Thyroid gland (tissue), 4 donors: Measurements from ENCODE around the gene CCDC88A. TPM values are rescaled to one million over a fixed set of nuclear protein-coding genes. Genes with fewer than 3 reads are reported as not detected.

Experiments used
- DNase-seq, 2 donors: peaks; one replicate each; pipeline ENCODE4 v3.0.0-alpha.2; 2019
- H3K27ac ChIP-seq, 3 donors: fragments of 200-600 bp; sonication (generic); 1 replicate in 2 of 3; 2 replicates in 1 of 3; pipeline ENCODE4 v1.5.1; 2016 to 2019; ENCODE audit warnings: mild to moderate bottlenecking in 1 of 3, moderate library complexity in 1 of 3
- H3K27me3 ChIP-seq: fragments of 200-600 bp; sonication (generic); one replicate; pipeline ENCODE4 v1.5.1; 2019
- H3K36me3 ChIP-seq, 2 donors: fragments of 200-600 bp; sonication (generic); one replicate each; pipeline ENCODE4 v1.5.1; 2016 to 2019
- H3K4me1 ChIP-seq, 2 donors: fragments of 200-600 bp; sonication (generic); one replicate each; pipeline ENCODE4 v1.5.1; 2017 to 2019
- H3K4me3 ChIP-seq, 3 donors: fragments of 200-600 bp; sonication (generic); replicated peaks in 1 of 3; 1 replicate in 2 of 3; 2 replicates in 1 of 3; pipeline ENCODE4 v1.5.1; 2016; ENCODE audit warnings: mild to moderate bottlenecking in 1 of 3
- H3K9me3 ChIP-seq: fragments of 200-600 bp; sonication (generic); one replicate; pipeline ENCODE4 v1.5.1; 2017
- CTCF ChIP-seq, 6 experiments: fragments of 200-600 bp in 3 of 6; fragments of 450-650 bp in 3 of 6; sonication (generic) in 3 of 6; IDR thresholded peaks; one replicate each; pipeline ENCODE4 v1.5.1; 2016 to 2019; ENCODE audit warnings: antibody characterized with exemption in 6 of 6, mild to moderate bottlenecking in 2 of 6, inconsistent platforms in 1 of 6, moderate library complexity in 1 of 6
- POLR2A ChIP-seq, 2 donors: fragments of 450-650 bp; IDR thresholded peaks; one replicate each; pipeline ENCODE4 v1.6.1; 2017; ENCODE audit warnings: antibody characterized with exemption in 2 of 2, mild to moderate bottlenecking in 2 of 2, moderate library complexity in 1 of 2
- WGBS, 2 donors: methylation state at CpG; one replicate each; pipeline ENCODE4 v1.1.5; 2017; 5-methylcytosine and 5-hydroxymethylcytosine counted together
- intact Hi-C: fragments of 100-400 bp; cut with DNase I; formaldehyde crosslinking; loops from one replicate; pipeline ENCODE4 v1.15.1; 2023
- total RNA-seq, 4 donors: library from RNA; depleted of rRNA; stranded (reverse); fragments of >200 nt; gene quantifications; one replicate each; pipeline ENCODE4 v1.2.3, GENCODE V29; 2016

Gene CCDC88A
- total RNA-seq, 4 donors from 2014 or later: 35.9 to 51.5 (median 42.5) TPM

- intact Hi-C loops: no loop called here
Observed at GRCh38 chr2:55384786-55385185, 34.9 kb downstream of the CCDC88A start.

GRCh38 chr2:55371376-55371775 is 48.3 kb downstream of the CCDC88A start:
- TF ChIP-seq POLR2A (IDR thresholded peaks at IDR 0.05) (no peak), CTCF (IDR thresholded peaks at IDR 0.05) (no peak)
- Histone ChIP-seq H3K9me3 (no peaks in the 10 kb centered on the region), H3K27ac (no peak overlapping the region), H3K27me3 (no peaks in the 10 kb centered on the region), H3K4me1 (no peaks in the 10 kb centered on the region), H3K36me3 (no peaks in the 10 kb centered on the region), H3K4me3 (no peak overlapping the region)
- intact Hi-C loops: no loop called here
- DNase-seq: no peak

More at GRCh38 chr2:55384786-55385185, 34.9 kb downstream of the CCDC88A start:
- WGBS, 2 donors: 78 to 88% methylated on average over 4 of the region's 4 CpGs
- no peak for DNase-seq
- H3K4me1 ChIP-seq: no peaks in the 10 kb centered on the region
- H3K4me3 ChIP-seq: no peak overlapping the region
- no peaks in the 10 kb centered on the region for H3K27me3 ChIP-seq
- H3K27ac ChIP-seq: no peak overlapping the region
- no peak for TF ChIP-seq CTCF (IDR thresholded peaks at IDR 0.05)
- TF ChIP-seq POLR2A (IDR thresholded peaks at IDR 0.05): no peak
- no peaks in the 10 kb centered on the region for H3K36me3 ChIP-seq
- H3K9me3 ChIP-seq: no peaks in the 10 kb centered on the region

- WGBS, 2 donors: 95 to 98% methylated on average over 4 of the region's 4 CpGs
- H3K27me3 ChIP-seq: no peaks in the 10 kb centered on the region
- intact Hi-C loops: no loop called here
- H3K4me3 ChIP-seq: no peak overlapping the region
- no peak for DNase-seq
- no peaks in the 10 kb centered on the region for H3K36me3 ChIP-seq
- no peaks in the 10 kb centered on the region for H3K9me3 ChIP-seq
- H3K27ac ChIP-seq: no peak overlapping the region
- H3K4me1 ChIP-seq: no peaks in the 10 kb centered on the region
- TF ChIP-seq POLR2A (IDR thresholded peaks at IDR 0.05) (no peak), CTCF (IDR thresholded peaks at IDR 0.05) (no peak)
Observed at GRCh38 chr2:55370208-55370607, 49.4 kb downstream of the CCDC88A start.

- Histone ChIP-seq H3K27me3 (no peaks in the 10 kb centered on the region), H3K9me3 (no peaks in the 10 kb centered on the region), H3K4me1 (peaks cover 0 to 4% of the 10 kb centered on the region in 2 donors), H3K36me3 (no peaks in the 10 kb centered on the region), H3K4me3 (no peak overlapping the region), H3K27ac (no peak overlapping the region)
- 91 to 94% methylated on average over 3 of the region's 3 CpGs for WGBS, 2 donors
- DNase-seq: no peak
- intact Hi-C loops: no loop called here
- TF ChIP-seq POLR2A (IDR thresholded peaks at IDR 0.05) (no peak), CTCF (IDR thresholded peaks at IDR 0.05) (no peak)
Observed at GRCh38 chr2:55365303-55365702, 54.4 kb downstream of the CCDC88A start.

GRCh38 chr2:55364189-55365055 is 55.2 kb downstream of the CCDC88A start:
- Histone ChIP-seq H3K4me1 (peaks cover 0 to 4% of the 10 kb centered on the region in 2 donors), H3K36me3 (no peaks in the 10 kb centered on the region), H3K27me3 (no peaks in the 10 kb centered on the region), H3K4me3 (no peak overlapping the region), H3K27ac (no peak overlapping the region), H3K9me3 (no peaks in the 10 kb centered on the region)
- TF ChIP-seq CTCF (IDR thresholded peaks at IDR 0.05) (no peak), POLR2A (IDR thresholded peaks at IDR 0.05) (no peak)
- intact Hi-C loops: no loop called here
- peak; percentile 14 to 43 for DNase-seq
- WGBS, 2 donors: 72 to 79% methylated on average over 3 of the region's 3 CpGs
